Measurements from ENCODE around the gene AHI1. TPM values are rescaled to one million over a fixed set of nuclear protein-coding genes. Genes with fewer than 3 reads are reported as not detected.

AHI1 gene
- total RNA-seq, 2 experiments from 2014 or later = 21.1 to 27.5 TPM

- ChIA-PET CTCF (interaction anchor here (0.7 kb wide), 1 partner anchor 26 kb away, joined by 3 read pairs; no protein-coding TSS in a partner anchor), POLR2A (interaction anchor here (1.9 kb wide), 1 partner anchor 815 kb away, joined by 5 read pairs; the partner anchor contains the start of gene BCLAF1)
- Mint-ChIP-seq H3K9me3 (peaks cover 5% of the 10 kb centered on the region), H3K27ac (no peak overlapping the region), H3K4me1 (ENCODE audit: low read depth) (no peaks in the 10 kb centered on the region), H3K4me3 (no peak overlapping the region), H3K36me3 (ENCODE audit: low read depth) (peaks cover 33% of the 10 kb centered on the region), H3K27me3 (no peaks in the 10 kb centered on the region)
- Histone ChIP-seq H3K27me3 (ENCODE audit: control insufficient read depth in 1 of 2, insufficient read depth in 2 of 2, low read length in 2 of 2) (no peaks in the 10 kb centered on the region), H3K9me3 (ENCODE audit: control insufficient read depth in 1 of 2, insufficient read depth in 1 of 2, low read length in 2 of 2) (peaks cover 8 to 9% of the 10 kb centered on the region in 2 experiments), H3K27ac (ENCODE audit: low read depth in 1 of 2, low read length in 2 of 2) (no peak overlapping the region), H3K4me1 (ENCODE audit: insufficient read depth, low read length) (no peaks in the 10 kb centered on the region), H3K36me3 (ENCODE audit: insufficient read depth, low read length) (no peaks in the 10 kb centered on the region), H3K4me3 (ENCODE audit: low read length) (no peak overlapping the region)
- DNase-seq (no peak), ATAC-seq (ENCODE audit: poor library complexity) (no peak)
- intact Hi-C loops (cut with DNase I, micrococcal nuclease) = no loop called here
- TF ChIP-seq, protein P1, sequence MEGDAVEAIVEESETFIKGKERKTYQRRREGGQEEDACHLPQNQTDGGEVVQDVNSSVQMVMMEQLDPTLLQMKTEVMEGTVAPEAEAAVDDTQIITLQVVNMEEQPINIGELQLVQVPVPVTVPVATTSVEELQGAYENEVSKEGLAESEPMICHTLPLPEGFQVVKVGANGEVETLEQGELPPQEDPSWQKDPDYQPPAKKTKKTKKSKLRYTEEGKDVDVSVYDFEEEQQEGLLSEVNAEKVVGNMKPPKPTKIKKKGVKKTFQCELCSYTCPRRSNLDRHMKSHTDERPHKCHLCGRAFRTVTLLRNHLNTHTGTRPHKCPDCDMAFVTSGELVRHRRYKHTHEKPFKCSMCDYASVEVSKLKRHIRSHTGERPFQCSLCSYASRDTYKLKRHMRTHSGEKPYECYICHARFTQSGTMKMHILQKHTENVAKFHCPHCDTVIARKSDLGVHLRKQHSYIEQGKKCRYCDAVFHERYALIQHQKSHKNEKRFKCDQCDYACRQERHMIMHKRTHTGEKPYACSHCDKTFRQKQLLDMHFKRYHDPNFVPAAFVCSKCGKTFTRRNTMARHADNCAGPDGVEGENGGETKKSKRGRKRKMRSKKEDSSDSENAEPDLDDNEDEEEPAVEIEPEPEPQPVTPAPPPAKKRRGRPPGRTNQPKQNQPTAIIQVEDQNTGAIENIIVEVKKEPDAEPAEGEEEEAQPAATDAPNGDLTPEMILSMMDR (IDR thresholded peaks at IDR 0.05) = no peak
Observed at GRCh38 chr6:135475292-135475886, 22.2 kb downstream of the AHI1 start.

DNA sequence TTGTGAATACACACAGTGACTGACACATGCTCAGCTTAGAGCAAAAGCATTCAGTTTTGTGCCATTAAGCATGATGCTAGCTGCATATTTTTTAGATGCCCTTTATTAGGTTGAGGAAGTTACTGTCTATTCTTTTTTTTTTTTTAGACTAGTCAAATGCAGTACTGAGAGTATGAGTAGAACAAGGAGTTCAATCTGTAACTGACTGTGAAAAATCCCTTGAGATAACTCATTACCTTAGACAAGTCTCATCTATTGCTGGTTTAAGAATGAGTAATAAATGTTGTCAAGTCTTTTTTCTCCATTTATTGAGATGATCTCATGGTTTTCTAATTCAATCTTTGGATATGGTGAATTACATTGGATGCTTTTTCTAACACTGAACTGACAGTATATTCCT is 23.2 kb downstream of the AHI1 start:
- DNase-seq (no peak), ATAC-seq (ENCODE audit: poor library complexity) (no peak)
- Histone ChIP-seq H3K27me3 (ENCODE audit: control insufficient read depth in 1 of 2, insufficient read depth in 2 of 2, low read length in 2 of 2) (no peaks in the 10 kb centered on the region), H3K9me3 (ENCODE audit: control insufficient read depth in 1 of 2, insufficient read depth in 1 of 2, low read length in 2 of 2) (peaks cover 8 to 9% of the 10 kb centered on the region in 2 experiments), H3K4me1 (ENCODE audit: insufficient read depth, low read length) (no peaks in the 10 kb centered on the region), H3K27ac (ENCODE audit: low read depth in 1 of 2, low read length in 2 of 2) (no peak overlapping the region), H3K36me3 (ENCODE audit: insufficient read depth, low read length) (no peaks in the 10 kb centered on the region), H3K4me3 (ENCODE audit: low read length) (no peak overlapping the region)
- H3K4me1 Mint-ChIP-seq (ENCODE audit: low read depth) = no peaks in the 10 kb centered on the region
- TF ChIP-seq, protein P1 (IDR thresholded peaks at IDR 0.05) = no peak
- peaks cover 23% of the 10 kb centered on the region for H3K36me3 Mint-ChIP-seq (ENCODE audit: low read depth)
- H3K27me3 Mint-ChIP-seq = no peaks in the 10 kb centered on the region
- no peak overlapping the region for H3K4me3 Mint-ChIP-seq
- H3K9me3 Mint-ChIP-seq = peaks cover 5% of the 10 kb centered on the region
- H3K27ac Mint-ChIP-seq = no peak overlapping the region
- CTCF ChIA-PET = interaction anchor here (0.9 kb wide), 1 partner anchor 62 kb away, joined by 3 read pairs; no protein-coding TSS in a partner anchor
- POLR2A ChIA-PET = no interaction called here
- intact Hi-C loops (cut with DNase I, micrococcal nuclease) = no loop called here

DNA sequence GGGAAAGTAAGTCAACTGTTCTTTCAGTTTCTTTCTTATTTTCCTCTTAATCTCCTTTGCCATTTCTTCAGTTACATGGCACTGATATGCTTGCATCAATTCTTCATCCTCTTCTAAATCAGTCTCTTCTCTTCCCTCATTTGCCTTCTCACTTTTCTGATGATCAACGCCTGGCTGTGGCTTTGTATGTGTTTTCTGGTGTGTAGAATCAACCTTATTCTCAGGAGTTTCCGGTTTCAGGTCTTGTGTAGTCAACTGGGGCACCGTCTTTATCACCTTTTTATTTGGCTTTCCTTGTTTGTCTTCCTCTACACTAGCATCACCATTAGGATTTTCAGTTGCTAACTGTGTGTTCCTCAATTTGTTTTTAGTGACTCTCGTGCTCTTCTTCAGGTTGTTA is 31.6 kb downstream of the AHI1 start:
- Mint-ChIP-seq H3K27me3 (no peaks in the 10 kb centered on the region), H3K27ac (no peak overlapping the region), H3K9me3 (no peaks in the 10 kb centered on the region), H3K36me3 (ENCODE audit: low read depth) (peaks cover 26% of the 10 kb centered on the region), H3K4me3 (no peak overlapping the region), H3K4me1 (ENCODE audit: low read depth) (no peaks in the 10 kb centered on the region)
- H3K27me3 ChIP-seq (ENCODE audit: control insufficient read depth in 1 of 2, insufficient read depth in 2 of 2, low read length in 2 of 2) = no peaks in the 10 kb centered on the region
- POLR2A ChIA-PET = no interaction called here
- ATAC-seq (ENCODE audit: poor library complexity) (no peak), DNase-seq (no peak)
- H3K36me3 ChIP-seq (ENCODE audit: insufficient read depth, low read length) = no peaks in the 10 kb centered on the region
- H3K9me3 ChIP-seq (ENCODE audit: control insufficient read depth in 1 of 2, insufficient read depth in 1 of 2, low read length in 2 of 2) = no peaks in the 10 kb centered on the region
- CTCF ChIA-PET = no interaction called here
- H3K27ac ChIP-seq (ENCODE audit: low read depth in 1 of 2, low read length in 2 of 2) = no peak overlapping the region
- H3K4me3 ChIP-seq (ENCODE audit: low read length) = no peak overlapping the region
- intact Hi-C loops (cut with DNase I, micrococcal nuclease) = no loop called here
- TF ChIP-seq, protein P1 (IDR thresholded peaks at IDR 0.05) = no peak
- H3K4me1 ChIP-seq (ENCODE audit: insufficient read depth, low read length) = no peaks in the 10 kb centered on the region

Data from CD4-positive, alpha-beta T cell (primary cell).